Left hindlimb (tissue), 1 donor: ENCODE results near the gene SH3RF3.
"Not testable (repeated sequence)": the region's sequence is repeated elsewhere in the genome, so short reads cannot be mapped to it uniquely, and the experiment has no call there.

Experiments used
- DNase-seq: peaks from one replicate; pipeline ENCODE4 v3.0.0-alpha.2; 2018

The SH3RF3 gene

GRCh38 chr2:109120166-109120565 is 8.8 kb upstream of the SH3RF3 start:
- DNase-seq, result no peak

GRCh38 chr2:109120686-109121085 is 8.3 kb upstream of the SH3RF3 start:
- DNase-seq, result not testable (repeated sequence)

DNA sequence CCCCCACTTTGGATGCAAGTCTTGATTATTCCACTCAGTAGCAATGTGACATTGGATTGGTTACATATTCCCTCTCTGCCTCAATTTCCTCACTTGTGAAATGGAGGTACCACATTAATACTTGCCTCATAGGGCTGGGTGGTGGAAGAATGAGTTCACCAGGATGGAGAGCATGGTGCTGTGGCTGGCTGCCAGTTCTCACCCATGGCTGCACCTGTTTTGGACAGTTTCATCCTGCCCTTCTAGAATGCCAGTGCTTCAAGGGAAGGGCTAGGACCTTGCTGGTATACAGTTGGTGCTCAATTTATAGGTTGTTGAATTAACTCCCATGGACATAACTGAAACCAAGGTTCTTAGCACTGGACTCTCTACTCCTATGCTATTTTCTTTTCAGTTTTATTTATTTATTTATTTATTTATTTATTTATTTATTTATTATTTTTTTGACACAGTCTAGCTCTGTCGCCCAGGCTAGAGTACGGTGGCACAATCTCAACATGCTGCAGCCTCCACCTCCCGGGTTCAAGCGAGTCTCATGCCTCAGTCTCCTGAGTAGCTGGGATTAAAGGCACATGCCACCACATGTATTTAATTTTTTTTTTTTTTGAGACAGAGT is 5.3 kb upstream of the SH3RF3 start:
- no peak for DNase-seq

DNA sequence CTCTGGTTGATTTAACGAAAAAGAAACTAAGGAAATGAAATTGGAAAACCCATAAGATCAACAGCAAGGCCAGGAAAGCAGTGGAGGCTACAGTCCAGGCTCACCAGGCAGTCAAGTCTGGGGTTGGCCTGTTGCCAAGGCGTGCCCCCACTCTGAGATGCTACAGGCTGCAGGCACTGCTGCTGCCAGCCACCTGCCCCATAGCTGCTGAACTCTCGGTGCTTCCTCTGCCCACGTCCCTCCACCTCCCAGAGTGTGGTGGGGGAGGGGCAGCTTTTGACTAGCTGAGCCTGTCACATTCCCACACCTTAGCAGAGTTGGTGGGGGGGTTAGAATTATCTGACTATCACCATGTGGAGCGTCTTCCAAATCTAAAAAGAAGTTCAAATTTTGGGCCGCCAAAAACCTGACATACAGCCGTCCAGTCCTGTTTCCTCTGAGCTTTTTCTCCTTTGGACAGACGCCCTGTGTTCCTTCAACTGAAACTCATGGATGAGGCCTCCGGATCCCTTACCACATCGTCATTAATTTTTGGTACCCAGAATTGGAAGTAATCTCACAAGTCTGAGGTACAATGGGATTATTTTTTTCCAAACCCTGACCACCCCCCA is 3.9 kb upstream of the SH3RF3 start:
- DNase-seq, result no peak

GRCh38 chr2:109125593-109126500 is 3.2 kb upstream of the SH3RF3 start:
- DNase-seq, result no peak

GRCh38 chr2:109126501-109126860 is 2.5 kb upstream of the SH3RF3 start:
- no peak for DNase-seq

DNA sequence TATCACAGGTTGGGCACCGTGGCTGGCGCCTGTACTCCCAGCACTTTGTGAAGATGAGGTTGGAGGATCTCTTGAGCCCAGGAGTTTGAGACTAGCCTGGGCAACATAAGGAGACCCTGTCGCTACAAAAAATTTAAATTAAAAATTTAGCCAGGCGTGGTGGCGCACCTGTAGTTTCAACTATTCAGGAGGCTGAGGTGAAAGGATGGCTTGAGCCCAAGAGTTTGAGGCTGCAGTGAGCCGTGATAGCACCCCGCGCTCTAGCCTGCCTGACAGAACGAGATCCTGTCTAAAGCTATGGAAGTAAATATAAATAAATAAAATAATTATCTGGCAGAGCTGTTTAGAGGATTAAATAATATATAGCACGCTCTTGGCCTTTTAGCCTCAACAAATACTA is 1.4 kb upstream of the SH3RF3 start:
- DNase-seq, result no peak

DNA sequence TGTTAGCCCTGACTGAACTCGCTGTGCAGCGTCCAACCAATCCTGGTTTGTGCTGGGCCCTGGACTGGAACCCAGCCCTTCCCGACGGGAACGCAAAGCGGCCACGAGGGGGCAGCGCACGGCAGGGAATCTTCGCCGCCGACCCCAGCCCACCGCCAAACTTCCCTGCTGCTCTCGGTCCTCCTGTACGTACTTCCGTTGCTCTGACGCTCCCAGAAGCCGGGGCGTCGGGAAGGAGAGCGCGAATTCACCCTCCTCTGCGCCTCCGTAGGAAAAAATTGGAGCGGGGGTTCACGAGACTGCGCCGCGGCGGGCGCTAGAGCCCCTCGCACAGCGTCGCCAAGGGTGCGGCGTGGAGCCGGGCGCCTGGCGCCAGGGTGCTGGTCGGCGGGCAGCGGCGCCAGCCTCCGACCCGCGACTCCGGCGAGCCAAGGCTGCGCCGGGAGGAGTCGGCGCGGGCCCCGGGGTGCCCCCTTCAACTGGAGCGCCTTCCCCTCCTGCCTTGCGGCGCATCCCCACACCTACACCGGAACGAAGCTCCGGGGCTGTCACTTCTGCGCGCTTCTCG is 873 bp upstream of the SH3RF3 start:
- peak; percentile 92 for DNase-seq

DNA sequence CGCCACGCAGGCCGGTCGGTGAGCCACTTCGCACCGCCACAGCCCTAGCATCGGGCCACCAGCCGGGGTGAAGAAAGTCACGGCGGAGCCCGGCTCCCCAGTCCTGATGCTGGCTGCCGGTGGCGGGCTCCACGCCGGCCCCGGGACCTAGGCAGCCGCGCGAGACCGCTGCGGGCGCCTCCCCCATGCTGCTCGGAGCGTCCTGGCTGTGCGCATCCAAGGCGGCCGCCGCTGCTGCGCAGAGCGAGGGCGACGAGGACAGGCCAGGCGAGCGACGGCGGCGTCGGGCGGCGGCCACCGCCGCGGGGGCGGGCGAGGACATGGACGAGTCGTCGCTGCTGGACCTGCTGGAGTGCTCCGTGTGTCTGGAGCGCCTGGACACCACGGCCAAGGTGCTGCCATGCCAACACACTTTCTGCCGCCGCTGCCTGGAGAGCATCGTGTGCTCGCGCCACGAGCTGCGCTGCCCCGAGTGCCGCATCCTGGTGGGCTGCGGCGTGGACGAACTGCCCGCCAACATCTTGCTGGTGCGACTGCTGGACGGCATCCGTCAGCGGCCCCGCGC is 433 bp downstream of the SH3RF3 start:
- DNase-seq, result peak; percentile 57

- DNase-seq, result peak; percentile 44
Observed at GRCh38 chr2:109129921-109130722, 1.1 kb downstream of the SH3RF3 start.

DNA sequence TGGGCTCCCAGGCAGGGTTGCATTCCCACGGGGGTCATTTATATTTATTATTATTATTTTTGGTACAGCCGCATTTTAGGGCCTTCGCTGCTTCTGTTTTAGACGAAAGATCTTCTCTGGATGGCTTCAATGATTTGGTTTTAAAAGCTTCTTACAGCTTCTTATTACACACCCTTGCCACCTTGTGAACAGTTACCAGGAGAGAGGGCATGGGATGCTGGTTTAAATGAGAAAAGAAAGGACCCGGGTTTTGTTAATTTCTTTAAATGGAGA is 1.7 kb downstream of the SH3RF3 start:
- DNase-seq, result no peak

- DNase-seq, result no peak
Observed at GRCh38 chr2:109131777-109132176, 2.8 kb downstream of the SH3RF3 start.

DNA sequence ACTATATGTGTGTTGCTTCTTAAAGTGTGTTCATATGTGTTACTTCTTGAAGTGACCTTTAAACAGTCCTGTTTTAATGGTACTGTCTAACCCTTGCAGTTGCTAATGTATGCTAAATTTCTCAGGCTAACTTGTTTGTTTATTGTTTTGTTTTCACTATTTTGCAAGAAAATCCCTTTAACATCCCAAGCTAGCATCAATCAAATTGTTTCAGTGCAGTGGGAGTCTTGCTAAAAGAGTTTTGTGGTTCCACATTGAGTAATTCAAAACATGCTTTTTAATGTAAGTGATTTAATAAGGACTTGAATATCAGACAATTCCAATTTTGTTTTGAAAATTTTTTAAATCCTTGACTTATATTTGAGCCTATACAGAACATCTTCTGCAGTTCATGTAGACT is 3.6 kb downstream of the SH3RF3 start:
- DNase-seq, result no peak

- no peak for DNase-seq
Observed at GRCh38 chr2:109133746-109134145, 4.7 kb downstream of the SH3RF3 start.

DNA sequence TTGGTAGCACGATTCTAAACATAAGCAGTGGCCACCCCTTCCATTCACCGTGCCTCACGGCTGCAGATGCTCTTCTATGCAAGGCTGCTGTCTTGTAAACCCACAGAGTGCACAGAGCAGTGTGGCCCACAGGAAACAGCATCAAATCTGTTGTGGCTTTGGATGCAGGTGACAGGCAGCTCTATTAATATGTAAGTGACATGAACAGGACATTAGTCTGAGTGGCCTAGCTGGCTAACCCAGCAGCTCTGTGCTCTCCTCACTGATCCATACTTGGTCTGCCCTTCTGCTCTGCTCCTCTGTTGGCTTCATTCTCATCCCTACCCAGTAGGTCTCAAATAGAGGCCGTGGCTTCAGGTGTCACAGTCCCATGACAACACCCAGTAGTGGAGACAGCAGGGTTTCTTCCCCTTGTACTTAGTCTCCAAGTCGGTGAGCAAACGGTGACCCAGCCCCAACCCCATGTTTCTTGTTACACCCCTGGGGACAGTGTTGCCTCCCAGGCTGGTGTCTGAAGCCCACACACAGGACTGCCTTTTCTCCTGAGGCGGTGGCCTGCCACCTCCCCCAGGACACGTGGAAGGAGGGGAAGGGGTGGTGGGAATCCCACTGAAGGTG is 5.8 kb downstream of the SH3RF3 start:
- no peak for DNase-seq

GRCh38 chr2:109135359-109136197 is 6.6 kb downstream of the SH3RF3 start:
- peak; percentile 52 for DNase-seq

GRCh38 chr2:109136542-109136941 is 7.5 kb downstream of the SH3RF3 start:
- no peak for DNase-seq

- no peak for DNase-seq
Observed at GRCh38 chr2:109137616-109138015, 8.6 kb downstream of the SH3RF3 start.

GRCh38 chr2:109138449-109138848 is 9.4 kb downstream of the SH3RF3 start:
- no peak for DNase-seq

DNA sequence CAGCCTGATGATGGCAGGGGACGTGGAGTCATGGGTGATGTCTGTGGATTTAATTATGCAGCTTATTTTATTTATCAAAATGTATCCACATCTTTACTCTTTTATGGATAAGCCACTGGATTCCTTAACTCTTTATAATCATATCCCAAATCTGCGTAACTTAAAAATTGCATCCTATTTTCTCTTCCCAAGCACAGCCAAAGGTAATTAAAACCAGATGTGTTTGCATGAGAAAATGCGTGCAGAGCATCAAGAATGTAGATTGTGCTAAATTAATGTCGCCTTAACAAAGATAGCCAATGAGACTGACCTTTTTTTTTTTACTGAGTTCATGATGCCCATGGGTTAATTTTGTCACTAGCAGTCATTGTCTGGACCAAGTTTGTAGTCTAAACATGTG is 10.0 kb downstream of the SH3RF3 start:
- DNase-seq, result no peak

DNA sequence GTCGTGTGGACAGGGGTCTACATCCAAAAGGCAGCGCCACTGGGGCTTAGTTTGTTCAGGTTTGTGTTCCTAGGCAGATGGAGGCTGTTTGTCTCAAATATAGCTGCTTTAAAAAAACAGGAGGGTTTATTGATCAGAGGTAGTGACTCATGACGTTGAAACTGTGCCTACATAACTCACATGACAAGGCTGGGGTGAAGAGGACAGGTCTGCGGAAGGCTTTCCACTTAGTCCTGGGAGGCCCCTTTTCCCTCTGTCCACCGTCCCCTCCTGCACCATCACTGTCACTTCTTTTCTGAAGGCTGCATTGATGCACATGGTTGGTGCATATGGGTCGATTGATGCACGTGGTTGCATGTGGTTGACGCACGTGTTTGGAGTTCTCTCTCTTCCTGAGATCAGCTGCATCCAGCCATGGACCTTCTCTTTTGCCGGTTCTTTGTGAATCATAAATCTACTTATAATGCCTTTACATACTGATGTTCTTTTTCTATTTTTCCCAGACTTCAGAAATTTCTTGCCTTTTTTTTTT is 10.9 kb downstream of the SH3RF3 start:
- DNase-seq, result no peak
